Measurements from ENCODE around the gene LPGAT1.
A peak's percentile ranks its signal among the peaks of the same experiment; 100 is the strongest.

Gene LPGAT1

DNA sequence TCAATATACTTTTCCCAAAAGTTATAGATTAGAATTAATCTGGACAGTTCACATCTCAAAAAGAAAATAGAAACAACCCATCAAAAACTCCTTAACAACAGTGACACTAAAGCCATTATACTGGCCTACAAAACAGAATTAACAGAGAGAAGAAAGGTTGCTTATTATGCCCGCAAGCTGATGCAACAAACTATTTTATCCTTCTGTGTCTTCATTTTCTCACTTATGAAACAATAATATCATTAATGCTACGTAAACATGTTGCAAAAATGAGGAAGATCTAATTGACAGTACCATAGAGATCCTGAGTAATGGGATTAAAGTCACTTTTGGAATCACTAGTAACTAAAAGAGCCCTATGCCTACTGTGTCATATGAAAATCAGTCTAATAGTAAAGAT lies 32.6 kb downstream of the LPGAT1 start:
- TF ChIP-seq EZH2 (IDR thresholded peaks at IDR 0.05) (no peak), FOXP2 (optimal IDR thresholded peaks at IDR 0.05; ENCODE audit: control extremely low read depth, extremely low read length, insufficient read depth) (no peak), POLR2AphosphoS5 (IDR thresholded peaks at IDR 0.05; ENCODE audit: borderline replicate concordance, low read depth, low read length) (no peak)
- no peak for DNase-seq (ENCODE audit: low read depth, low spot score)
- Histone ChIP-seq H3K9me3 (ENCODE audit: low read depth, low read length) (no peaks in the 10 kb centered on the region), H3K4me3 (no peak overlapping the region), H3K9ac (ENCODE audit: insufficient read length) (no peak overlapping the region), H3K27ac (no peak overlapping the region), H3K36me3 (ENCODE audit: insufficient read depth, low read length) (peaks cover 1% of the 10 kb centered on the region; the same call in 1 of the 2 replicates)

DNA sequence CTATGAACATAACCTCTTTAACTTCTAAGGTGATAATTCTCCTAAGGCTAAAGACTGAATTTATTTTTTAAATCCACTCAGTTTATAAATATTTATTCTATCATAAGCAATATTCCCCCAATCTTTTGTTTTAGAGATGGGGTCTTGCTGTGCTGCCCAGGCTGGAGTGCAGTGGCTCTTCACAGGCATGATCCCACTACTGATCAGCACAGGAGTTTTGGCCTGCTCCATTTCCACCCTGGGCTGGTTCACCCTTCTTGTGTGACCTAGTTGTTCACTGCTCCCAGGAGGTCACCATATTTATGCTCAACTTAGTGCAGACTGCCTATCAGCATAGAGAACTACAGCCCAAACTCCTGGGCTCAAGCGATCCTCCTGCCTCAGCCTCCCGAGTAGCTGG lies 38.6 kb downstream of the LPGAT1 start:
- peaks cover 4% of the 10 kb centered on the region; the same call in 1 of the 2 replicates for H3K36me3 ChIP-seq (ENCODE audit: insufficient read depth, low read length)
- no peak for TF ChIP-seq EZH2 (IDR thresholded peaks at IDR 0.05)
- TF ChIP-seq FOXP2 (optimal IDR thresholded peaks at IDR 0.05; ENCODE audit: control extremely low read depth, extremely low read length, insufficient read depth), result no peak
- no peak for TF ChIP-seq POLR2AphosphoS5 (IDR thresholded peaks at IDR 0.05; ENCODE audit: borderline replicate concordance, low read depth, low read length)
- no peak overlapping the region for H3K4me3 ChIP-seq
- H3K27ac ChIP-seq, result no peak overlapping the region
- no peaks in the 10 kb centered on the region for H3K9me3 ChIP-seq (ENCODE audit: low read depth, low read length)
- H3K9ac ChIP-seq (ENCODE audit: insufficient read length), result no peak overlapping the region
- DNase-seq (ENCODE audit: low read depth, low spot score), result no peak

DNA sequence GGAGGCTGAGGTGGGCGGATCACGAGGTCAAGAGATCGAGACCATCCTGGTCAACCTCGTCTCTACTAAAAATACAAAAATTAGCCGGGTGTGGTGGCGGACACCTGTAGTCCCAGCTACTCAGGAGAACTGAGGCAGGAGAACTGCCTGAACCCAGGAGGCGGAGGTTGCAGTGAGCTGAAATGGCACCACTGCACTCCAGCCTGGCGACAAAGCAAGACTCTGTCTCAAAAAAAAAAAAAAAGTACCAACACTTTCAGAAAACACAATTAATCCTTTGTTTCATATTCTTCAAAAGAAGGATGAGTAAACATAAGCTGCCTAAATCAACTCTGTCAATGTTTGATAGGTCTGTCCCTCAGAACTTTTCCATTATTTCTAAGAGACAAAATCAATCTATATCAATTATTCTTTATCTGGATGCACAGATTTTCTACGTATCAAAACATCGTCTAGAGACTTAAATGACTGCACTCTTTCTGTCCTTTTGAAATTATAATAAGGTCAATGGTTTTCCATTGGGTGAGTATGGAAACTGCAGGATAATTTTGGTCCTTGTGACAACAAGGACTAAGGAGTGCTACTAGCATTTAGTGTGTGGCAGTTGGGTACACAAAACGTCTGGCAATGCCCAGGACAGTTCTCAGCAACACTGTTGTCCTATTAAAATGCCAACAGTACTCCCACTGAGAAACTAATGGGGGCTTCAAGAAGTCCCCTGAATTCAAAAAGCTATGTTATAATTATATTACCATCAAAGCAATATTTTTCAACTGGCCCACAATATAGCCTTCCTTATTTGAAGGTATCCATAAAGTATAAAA lies 40.7 kb downstream of the LPGAT1 start:
- Histone ChIP-seq H3K4me3 (no peak overlapping the region), H3K27ac (no peak overlapping the region), H3K9ac (ENCODE audit: insufficient read length) (no peak overlapping the region), H3K9me3 (ENCODE audit: low read depth, low read length) (no peaks in the 10 kb centered on the region), H3K36me3 (ENCODE audit: insufficient read depth, low read length) (peaks cover 7% of the 10 kb centered on the region; the same call in 1 of the 2 replicates)
- no peak for TF ChIP-seq POLR2AphosphoS5 (IDR thresholded peaks at IDR 0.05; ENCODE audit: borderline replicate concordance, low read depth, low read length)
- TF ChIP-seq FOXP2 (optimal IDR thresholded peaks at IDR 0.05; ENCODE audit: control extremely low read depth, extremely low read length, insufficient read depth), result no peak
- no peak for TF ChIP-seq EZH2 (IDR thresholded peaks at IDR 0.05)
- no peak for DNase-seq (ENCODE audit: low read depth, low spot score)

DNA sequence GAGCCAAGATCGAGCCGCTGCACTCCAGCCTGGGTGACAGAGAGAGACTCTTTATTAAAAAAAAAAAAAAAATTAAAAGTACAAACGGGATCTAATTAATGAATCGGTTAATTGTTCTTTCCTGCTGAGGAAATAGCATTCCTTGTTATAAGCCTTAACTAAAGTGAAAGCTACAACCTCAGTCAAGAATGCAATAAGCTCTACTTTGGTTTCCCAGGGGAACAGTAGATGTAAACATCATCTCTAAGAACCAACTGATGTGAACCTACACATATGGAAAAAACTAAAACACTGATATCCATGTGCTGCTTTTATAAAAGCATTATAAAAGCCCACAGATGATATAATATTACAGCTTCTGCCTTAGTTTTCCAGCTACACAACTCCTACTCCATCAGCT lies 41.9 kb downstream of the LPGAT1 start:
- Histone ChIP-seq H3K9ac (ENCODE audit: insufficient read length) (no peak overlapping the region), H3K27ac (no peak overlapping the region), H3K4me3 (no peak overlapping the region), H3K9me3 (ENCODE audit: low read depth, low read length) (no peaks in the 10 kb centered on the region), H3K36me3 (ENCODE audit: insufficient read depth, low read length) (peaks cover 7% of the 10 kb centered on the region; the same call in 1 of the 2 replicates)
- DNase-seq (ENCODE audit: low read depth, low spot score), result no peak
- no peak for TF ChIP-seq EZH2 (IDR thresholded peaks at IDR 0.05)
- no peak for TF ChIP-seq FOXP2 (optimal IDR thresholded peaks at IDR 0.05; ENCODE audit: control extremely low read depth, extremely low read length, insufficient read depth)
- no peak for TF ChIP-seq POLR2AphosphoS5 (IDR thresholded peaks at IDR 0.05; ENCODE audit: borderline replicate concordance, low read depth, low read length)

DNA sequence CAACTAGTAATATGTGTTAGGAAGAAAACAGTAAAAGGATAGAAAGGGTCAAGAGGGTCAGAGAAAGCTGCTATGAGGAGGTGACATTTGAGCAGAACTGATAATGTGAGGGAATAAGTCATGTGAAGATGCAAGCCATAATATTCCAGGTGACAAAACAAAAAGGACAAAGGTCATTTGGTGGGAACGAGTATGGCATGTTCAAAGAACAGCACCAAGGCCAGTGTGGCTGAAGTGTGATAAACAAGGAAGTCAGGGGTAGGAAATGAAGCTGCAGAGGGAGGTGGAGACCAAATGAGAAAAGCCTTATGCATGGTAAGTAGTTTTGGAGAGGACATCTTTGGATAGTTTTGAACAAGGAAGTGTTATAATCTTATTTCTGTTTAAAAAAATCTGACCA lies 46.7 kb downstream of the LPGAT1 start:
- Histone ChIP-seq H3K4me3 (no peak overlapping the region), H3K9me3 (ENCODE audit: low read depth, low read length) (no peaks in the 10 kb centered on the region), H3K27ac (no peak overlapping the region), H3K9ac (ENCODE audit: insufficient read length) (no peak overlapping the region), H3K36me3 (ENCODE audit: insufficient read depth, low read length) (peaks cover 3% of the 10 kb centered on the region; the same call in 1 of the 2 replicates)
- TF ChIP-seq EZH2 (IDR thresholded peaks at IDR 0.05), result no peak
- TF ChIP-seq POLR2AphosphoS5 (IDR thresholded peaks at IDR 0.05; ENCODE audit: borderline replicate concordance, low read depth, low read length), result no peak
- no peak for TF ChIP-seq FOXP2 (optimal IDR thresholded peaks at IDR 0.05; ENCODE audit: control extremely low read depth, extremely low read length, insufficient read depth)
- DNase-seq (ENCODE audit: low read depth, low spot score), result no peak

DNA sequence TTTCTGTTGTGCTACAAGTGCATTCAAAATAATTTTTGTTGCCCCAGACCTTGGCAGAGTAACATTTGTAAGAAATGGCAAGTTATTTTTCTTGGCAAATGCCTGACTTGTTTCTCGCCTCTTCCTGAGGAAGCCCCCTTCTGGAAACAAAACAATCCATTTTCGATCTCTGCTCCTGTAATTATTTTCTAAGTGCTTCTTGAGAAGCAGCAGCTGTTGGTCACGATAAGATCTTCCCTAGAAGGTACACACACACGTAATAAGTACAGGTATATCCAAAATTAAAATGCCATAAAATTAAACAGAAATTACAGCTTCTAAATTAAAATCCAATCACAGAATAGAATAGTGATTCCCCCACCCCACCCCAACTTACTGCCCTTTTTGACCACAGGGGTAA lies 47.3 kb downstream of the LPGAT1 start:
- no peak overlapping the region for H3K27ac ChIP-seq
- no peak for DNase-seq (ENCODE audit: low read depth, low spot score)
- H3K4me3 ChIP-seq, result no peak overlapping the region
- H3K9ac ChIP-seq (ENCODE audit: insufficient read length), result no peak overlapping the region
- H3K9me3 ChIP-seq (ENCODE audit: low read depth, low read length), result no peaks in the 10 kb centered on the region
- H3K36me3 ChIP-seq (ENCODE audit: insufficient read depth, low read length), result peaks cover 3% of the 10 kb centered on the region; the same call in 1 of the 2 replicates
- TF ChIP-seq POLR2AphosphoS5 (IDR thresholded peaks at IDR 0.05; ENCODE audit: borderline replicate concordance, low read depth, low read length) (no peak), FOXP2 (optimal IDR thresholded peaks at IDR 0.05; ENCODE audit: control extremely low read depth, extremely low read length, insufficient read depth) (no peak), EZH2 (IDR thresholded peaks at IDR 0.05) (no peak)

DNA sequence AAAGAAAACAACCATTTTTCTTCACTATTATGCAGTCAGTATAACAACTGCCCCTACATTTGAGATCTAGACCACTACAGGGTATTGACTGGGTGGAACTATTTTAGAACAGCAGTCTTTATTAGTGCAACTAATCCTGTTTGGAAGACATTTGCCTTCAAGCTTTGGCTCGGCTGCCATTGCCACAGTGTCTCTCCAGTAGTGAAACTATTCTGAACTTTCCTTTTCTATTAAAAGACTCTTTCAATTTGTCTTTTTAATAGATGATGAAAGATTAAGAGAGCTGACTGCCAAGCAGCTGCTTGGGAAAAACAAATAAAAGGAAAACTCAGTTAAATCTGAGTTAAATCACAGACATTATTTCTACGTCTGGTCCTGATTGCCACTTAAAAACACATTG lies 49.3 kb downstream of the LPGAT1 start:
- Histone ChIP-seq H3K4me3 (no peak overlapping the region), H3K9me3 (ENCODE audit: low read depth, low read length) (no peaks in the 10 kb centered on the region), H3K9ac (ENCODE audit: insufficient read length) (no peak overlapping the region), H3K36me3 (ENCODE audit: insufficient read depth, low read length) (peaks cover 7% of the 10 kb centered on the region; the same call in 1 of the 2 replicates), H3K27ac (0 out of 2 replicates have a peak overlapping the region, but pooled peaks have one; percentile 17)
- TF ChIP-seq POLR2AphosphoS5 (IDR thresholded peaks at IDR 0.05; ENCODE audit: borderline replicate concordance, low read depth, low read length) (no peak), EZH2 (IDR thresholded peaks at IDR 0.05) (no peak), FOXP2 (optimal IDR thresholded peaks at IDR 0.05; ENCODE audit: control extremely low read depth, extremely low read length, insufficient read depth) (no peak)
- no peak for DNase-seq (ENCODE audit: low read depth, low spot score)

DNA sequence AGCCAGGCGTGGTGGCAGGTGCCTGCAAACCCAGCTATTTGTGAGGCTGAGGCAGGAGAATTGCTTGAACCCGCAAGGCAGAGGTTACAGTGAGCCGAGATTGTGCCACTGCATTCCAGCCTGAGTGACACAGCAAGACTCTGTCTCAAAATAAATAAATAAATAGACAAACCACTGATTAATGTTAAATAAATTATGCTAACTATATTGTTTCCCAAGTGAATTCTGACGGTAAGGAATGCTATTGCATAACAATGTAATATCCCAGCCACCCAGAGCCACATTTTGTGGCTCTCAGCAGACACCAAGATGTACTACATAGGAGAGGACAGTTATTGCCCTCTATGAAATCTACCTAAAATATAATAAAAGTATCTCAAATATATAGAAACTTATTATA lies 55.4 kb downstream of the LPGAT1 start:
- Histone ChIP-seq H3K4me3 (no peak overlapping the region), H3K9ac (ENCODE audit: insufficient read length) (no peak overlapping the region), H3K27ac (no peak overlapping the region), H3K9me3 (ENCODE audit: low read depth, low read length) (no peaks in the 10 kb centered on the region), H3K36me3 (ENCODE audit: insufficient read depth, low read length) (peaks cover 5% of the 10 kb centered on the region; the same call in 1 of the 2 replicates)
- no peak for DNase-seq (ENCODE audit: low read depth, low spot score)
- TF ChIP-seq EZH2 (IDR thresholded peaks at IDR 0.05) (no peak), POLR2AphosphoS5 (IDR thresholded peaks at IDR 0.05; ENCODE audit: borderline replicate concordance, low read depth, low read length) (no peak), FOXP2 (optimal IDR thresholded peaks at IDR 0.05; ENCODE audit: control extremely low read depth, extremely low read length, insufficient read depth) (no peak)
